HEK293 (cell line): ENCODE data around the gene PDIA4.

Experiments
- CTCF ChIA-PET: fragments of 350-600 bp; formaldehyde crosslinking; extraction: SDS; loops from one replicate; lab custom pipeline; 2021; ENCODE audit warnings: antibody characterized with exemption; lab: Yijun Ruan, JAX
- POLR2A ChIA-PET: fragments of 300-600 bp; formaldehyde crosslinking; extraction: SDS; loops from one replicate; lab custom pipeline; 2020; ENCODE audit warnings: antibody characterized with exemption, inconsistent platforms; lab: Yijun Ruan, JAX
- H3K27ac ChIP-seq: fragments of 200-500 bp; sonication (Bioruptor generic); 2 replicates; pipeline ENCODE4 v1.5.1; 2014; ENCODE audit warnings: low read depth, low read length, control low read depth, inconsistent platforms; ENCODE audit errors: extremely low read depth
- H3K36me3 ChIP-seq, 2 experiments: fragments of 200-500 bp in 1 of 2; sonication (Bioruptor generic) in 1 of 2; 1 replicate in 1 of 2; 2 replicates in 1 of 2; pipeline ENCODE4 v1.5.1; 2014 to 2017; ENCODE audit warnings: inconsistent platforms in 2 of 2, low read length in 2 of 2; ENCODE audit not compliant: control insufficient read depth in 2 of 2, insufficient read depth in 1 of 2
- H3K4me1 ChIP-seq: fragments of 200-500 bp; sonication (Bioruptor generic); 2 replicates; pipeline ENCODE4 v1.5.1; 2014; ENCODE audit warnings: mild to moderate bottlenecking, low read length, inconsistent platforms; ENCODE audit not compliant: control insufficient read depth, insufficient read depth
- H3K4me3 ChIP-seq: 2 replicates; pipeline ENCODE4 v1.5.1; 2011; ENCODE audit warnings: low read depth, mild to moderate bottlenecking, control low read depth, low read length, moderate library complexity
- H3K9me3 ChIP-seq: fragments of 200-500 bp; sonication (Bioruptor generic); 2 replicates; pipeline ENCODE4 v1.5.1; 2014; ENCODE audit warnings: low read depth, low read length, inconsistent platforms; ENCODE audit not compliant: control insufficient read depth, insufficient read depth
- GLI2 ChIP-seq: fragments of 450-650 bp; formaldehyde crosslinking; IDR thresholded peaks from 2 replicates; pipeline ENCODE4; 2017; ENCODE audit warnings: missing biosample characterization, missing genetic modification characterization, low read depth, borderline replicate concordance
- IKZF3 ChIP-seq: fragments of 450-650 bp; IDR thresholded peaks from 2 replicates; pipeline ENCODE4 v1.5.0; 2018; ENCODE audit warnings: missing biosample characterization, mild to moderate bottlenecking, missing genetic modification characterization, moderate library complexity
- KLF8 ChIP-seq: fragments of 450-650 bp; formaldehyde crosslinking; IDR thresholded peaks from 2 replicates; pipeline ENCODE4 v1.5.1; 2016; ENCODE audit warnings: missing biosample characterization, missing genetic modification characterization
- ZBTB48 ChIP-seq: fragments of 450-650 bp; formaldehyde crosslinking; IDR thresholded peaks from 2 replicates; pipeline ENCODE4 v1.5.1; 2016; ENCODE audit warnings: missing biosample characterization, missing genetic modification characterization
- ZBTB7A ChIP-seq: fragments of 450-650 bp; formaldehyde crosslinking; IDR thresholded peaks from 2 replicates; pipeline ENCODE4 v1.5.1; 2016; ENCODE audit warnings: low read depth, missing biosample characterization, missing genetic modification characterization
- ZFP41 ChIP-seq: fragments of 450-650 bp; formaldehyde crosslinking; IDR thresholded peaks from 2 replicates; pipeline ENCODE4 v1.5.1; 2016; ENCODE audit warnings: missing biosample characterization, missing genetic modification characterization, borderline replicate concordance
- ZNF112 ChIP-seq: fragments of 450-650 bp; formaldehyde crosslinking; IDR thresholded peaks from 2 replicates; pipeline ENCODE4 v1.5.0; 2017; ENCODE audit warnings: missing biosample characterization, missing genetic modification characterization
- ZNF146 ChIP-seq: fragments of 450-650 bp; formaldehyde crosslinking; IDR thresholded peaks from 2 replicates; pipeline ENCODE4 v1.5.1; 2016; ENCODE audit warnings: missing biosample characterization, missing genetic modification characterization
- ZNF214 ChIP-seq: fragments of 450-650 bp; formaldehyde crosslinking; IDR thresholded peaks from 2 replicates; pipeline ENCODE4 v1.5.1; 2017; ENCODE audit warnings: missing biosample characterization, mild to moderate bottlenecking, missing genetic modification characterization, borderline replicate concordance
- ZNF223 ChIP-seq: fragments of 450-650 bp; formaldehyde crosslinking; IDR thresholded peaks from 2 replicates; pipeline ENCODE4 v1.5.1; 2016; ENCODE audit warnings: missing biosample characterization, missing genetic modification characterization
- ZNF239 ChIP-seq: fragments of 450-650 bp; formaldehyde crosslinking; IDR thresholded peaks from 2 replicates; pipeline ENCODE4 v1.5.1; 2016; ENCODE audit warnings: missing biosample characterization, missing genetic modification characterization
- ZNF324 ChIP-seq: fragments of 450-650 bp; formaldehyde crosslinking; IDR thresholded peaks from 2 replicates; pipeline ENCODE4 v1.5.1; 2016; ENCODE audit warnings: missing biosample characterization, missing genetic modification characterization
- ZNF433 ChIP-seq: fragments of 450-650 bp; formaldehyde crosslinking; IDR thresholded peaks from 2 replicates; pipeline ENCODE4 v1.5.1; 2016; ENCODE audit warnings: missing biosample characterization, missing genetic modification characterization, low read depth
- ZNF707 ChIP-seq: fragments of 450-650 bp; formaldehyde crosslinking; IDR thresholded peaks from 2 replicates; pipeline ENCODE4 v1.5.1; 2016; ENCODE audit warnings: missing biosample characterization, missing genetic modification characterization
- ZNF776 ChIP-seq: fragments of 450-650 bp; formaldehyde crosslinking; IDR thresholded peaks from 2 replicates; pipeline ENCODE4 v1.5.0; 2017; ENCODE audit warnings: missing biosample characterization, missing genetic modification characterization, borderline replicate concordance
- ZNF785 ChIP-seq: fragments of 450-650 bp; formaldehyde crosslinking; IDR thresholded peaks from 2 replicates; pipeline ENCODE4 v1.5.1; 2016; ENCODE audit warnings: missing biosample characterization, missing genetic modification characterization
- TF ChIP-seq, protein P1 (sequence below): fragments of 450-650 bp; formaldehyde crosslinking; IDR thresholded peaks from 2 replicates; pipeline ENCODE4 v1.5.0; 2017; ENCODE audit warnings: missing biosample characterization, missing genetic modification characterization, borderline replicate concordance
- TF ChIP-seq, protein P2 (sequence below): fragments of 450-650 bp; formaldehyde crosslinking; conservative IDR thresholded peaks from 2 replicates; pipeline ENCODE4 v1.5.1; 2016; ENCODE audit warnings: low read depth, missing biosample characterization, missing genetic modification characterization
- TF ChIP-seq, protein P3 (sequence below): fragments of 450-650 bp; formaldehyde crosslinking; IDR thresholded peaks from 2 replicates; pipeline ENCODE4 v1.5.1; 2016; ENCODE audit warnings: missing biosample characterization, missing genetic modification characterization
- TF ChIP-seq, protein P4 (sequence below): fragments of 450-650 bp; formaldehyde crosslinking; IDR thresholded peaks from 2 replicates; pipeline ENCODE4 v1.5.1; 2017; ENCODE audit warnings: missing biosample characterization, mild to moderate bottlenecking, missing genetic modification characterization, moderate library complexity

The PDIA4 gene

DNA sequence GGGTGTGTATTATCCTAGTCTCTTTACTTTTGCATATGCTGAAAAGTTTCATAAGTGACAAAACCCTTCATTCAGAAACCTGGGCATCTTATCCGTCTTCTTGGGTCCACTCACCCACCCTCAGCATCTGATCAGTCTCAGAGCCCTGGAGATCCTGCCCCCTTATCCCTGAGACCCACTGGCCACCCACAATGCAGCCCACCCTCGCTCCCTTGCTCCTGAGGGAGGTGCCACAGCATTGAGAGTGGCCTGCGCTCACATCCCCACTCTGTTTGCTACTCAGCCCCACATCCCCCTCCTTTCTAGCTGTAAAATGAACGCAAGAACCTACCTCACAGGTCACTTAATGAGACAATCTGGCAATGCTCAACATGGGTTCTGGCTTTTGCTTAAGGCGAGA, 27.3 kb downstream of the PDIA4 start:
- no peak for TF ChIP-seq ZNF707 (tag by site-specific recombination)
- TF ChIP-seq IKZF3 (tag by site-specific recombination), result no peak
- no peak for TF ChIP-seq ZBTB7A (tag by site-specific recombination)
- TF ChIP-seq ZNF146 (tag by site-specific recombination), result no peak
- TF ChIP-seq, protein P1, sequence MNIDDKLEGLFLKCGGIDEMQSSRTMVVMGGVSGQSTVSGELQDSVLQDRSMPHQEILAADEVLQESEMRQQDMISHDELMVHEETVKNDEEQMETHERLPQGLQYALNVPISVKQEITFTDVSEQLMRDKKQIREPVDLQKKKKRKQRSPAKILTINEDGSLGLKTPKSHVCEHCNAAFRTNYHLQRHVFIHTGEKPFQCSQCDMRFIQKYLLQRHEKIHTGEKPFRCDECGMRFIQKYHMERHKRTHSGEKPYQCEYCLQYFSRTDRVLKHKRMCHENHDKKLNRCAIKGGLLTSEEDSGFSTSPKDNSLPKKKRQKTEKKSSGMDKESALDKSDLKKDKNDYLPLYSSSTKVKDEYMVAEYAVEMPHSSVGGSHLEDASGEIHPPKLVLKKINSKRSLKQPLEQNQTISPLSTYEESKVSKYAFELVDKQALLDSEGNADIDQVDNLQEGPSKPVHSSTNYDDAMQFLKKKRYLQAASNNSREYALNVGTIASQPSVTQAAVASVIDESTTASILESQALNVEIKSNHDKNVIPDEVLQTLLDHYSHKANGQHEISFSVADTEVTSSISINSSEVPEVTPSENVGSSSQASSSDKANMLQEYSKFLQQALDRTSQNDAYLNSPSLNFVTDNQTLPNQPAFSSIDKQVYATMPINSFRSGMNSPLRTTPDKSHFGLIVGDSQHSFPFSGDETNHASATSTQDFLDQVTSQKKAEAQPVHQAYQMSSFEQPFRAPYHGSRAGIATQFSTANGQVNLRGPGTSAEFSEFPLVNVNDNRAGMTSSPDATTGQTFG (tag by site-specific recombination), result no peak
- TF ChIP-seq ZNF223 (tag by site-specific recombination), result no peak
- no peak for TF ChIP-seq GLI2 (tag by site-specific recombination)
- no peak for TF ChIP-seq ZNF433 (tag by site-specific recombination)
- no peak for TF ChIP-seq ZNF776
- no peak for TF ChIP-seq ZNF239 (tag by site-specific recombination)
- TF ChIP-seq ZNF785, result no peak
- no peak for TF ChIP-seq ZNF112 (tag by site-specific recombination)
- no peak for TF ChIP-seq ZNF324 (tag by site-specific recombination)
- TF ChIP-seq, protein P2, sequence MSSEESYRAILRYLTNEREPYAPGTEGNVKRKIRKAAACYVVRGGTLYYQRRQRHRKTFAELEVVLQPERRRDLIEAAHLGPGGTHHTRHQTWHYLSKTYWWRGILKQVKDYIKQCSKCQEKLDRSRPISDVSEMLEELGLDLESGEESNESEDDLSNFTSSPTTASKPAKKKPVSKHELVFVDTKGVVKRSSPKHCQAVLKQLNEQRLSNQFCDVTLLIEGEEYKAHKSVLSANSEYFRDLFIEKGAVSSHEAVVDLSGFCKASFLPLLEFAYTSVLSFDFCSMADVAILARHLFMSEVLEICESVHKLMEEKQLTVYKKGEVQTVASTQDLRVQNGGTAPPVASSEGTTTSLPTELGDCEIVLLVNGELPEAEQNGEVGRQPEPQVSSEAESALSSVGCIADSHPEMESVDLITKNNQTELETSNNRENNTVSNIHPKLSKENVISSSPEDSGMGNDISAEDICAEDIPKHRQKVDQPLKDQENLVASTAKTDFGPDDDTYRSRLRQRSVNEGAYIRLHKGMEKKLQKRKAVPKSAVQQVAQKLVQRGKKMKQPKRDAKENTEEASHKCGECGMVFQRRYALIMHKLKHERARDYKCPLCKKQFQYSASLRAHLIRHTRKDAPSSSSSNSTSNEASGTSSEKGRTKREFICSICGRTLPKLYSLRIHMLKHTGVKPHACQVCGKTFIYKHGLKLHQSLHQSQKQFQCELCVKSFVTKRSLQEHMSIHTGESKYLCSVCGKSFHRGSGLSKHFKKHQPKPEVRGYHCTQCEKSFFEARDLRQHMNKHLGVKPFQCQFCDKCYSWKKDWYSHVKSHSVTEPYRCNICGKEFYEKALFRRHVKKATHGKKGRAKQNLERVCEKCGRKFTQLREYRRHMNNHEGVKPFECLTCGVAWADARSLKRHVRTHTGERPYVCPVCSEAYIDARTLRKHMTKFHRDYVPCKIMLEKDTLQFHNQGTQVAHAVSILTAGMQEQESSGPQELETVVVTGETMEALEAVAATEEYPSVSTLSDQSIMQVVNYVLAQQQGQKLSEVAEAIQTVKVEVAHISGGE (tag by site-specific recombination), result no peak
- no peak for TF ChIP-seq ZNF214 (tag by site-specific recombination)
- TF ChIP-seq KLF8 (tag by site-specific recombination), result no peak
- TF ChIP-seq, protein P3, sequence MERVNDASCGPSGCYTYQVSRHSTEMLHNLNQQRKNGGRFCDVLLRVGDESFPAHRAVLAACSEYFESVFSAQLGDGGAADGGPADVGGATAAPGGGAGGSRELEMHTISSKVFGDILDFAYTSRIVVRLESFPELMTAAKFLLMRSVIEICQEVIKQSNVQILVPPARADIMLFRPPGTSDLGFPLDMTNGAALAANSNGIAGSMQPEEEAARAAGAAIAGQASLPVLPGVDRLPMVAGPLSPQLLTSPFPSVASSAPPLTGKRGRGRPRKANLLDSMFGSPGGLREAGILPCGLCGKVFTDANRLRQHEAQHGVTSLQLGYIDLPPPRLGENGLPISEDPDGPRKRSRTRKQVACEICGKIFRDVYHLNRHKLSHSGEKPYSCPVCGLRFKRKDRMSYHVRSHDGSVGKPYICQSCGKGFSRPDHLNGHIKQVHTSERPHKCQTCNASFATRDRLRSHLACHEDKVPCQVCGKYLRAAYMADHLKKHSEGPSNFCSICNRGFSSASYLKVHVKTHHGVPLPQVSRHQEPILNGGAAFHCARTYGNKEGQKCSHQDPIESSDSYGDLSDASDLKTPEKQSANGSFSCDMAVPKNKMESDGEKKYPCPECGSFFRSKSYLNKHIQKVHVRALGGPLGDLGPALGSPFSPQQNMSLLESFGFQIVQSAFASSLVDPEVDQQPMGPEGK (tag by site-specific recombination), result no peak
- no peak for TF ChIP-seq ZFP41 (tag by site-specific recombination)
- no peak for TF ChIP-seq ZBTB48 (tag by site-specific recombination)
- TF ChIP-seq, protein P4, sequence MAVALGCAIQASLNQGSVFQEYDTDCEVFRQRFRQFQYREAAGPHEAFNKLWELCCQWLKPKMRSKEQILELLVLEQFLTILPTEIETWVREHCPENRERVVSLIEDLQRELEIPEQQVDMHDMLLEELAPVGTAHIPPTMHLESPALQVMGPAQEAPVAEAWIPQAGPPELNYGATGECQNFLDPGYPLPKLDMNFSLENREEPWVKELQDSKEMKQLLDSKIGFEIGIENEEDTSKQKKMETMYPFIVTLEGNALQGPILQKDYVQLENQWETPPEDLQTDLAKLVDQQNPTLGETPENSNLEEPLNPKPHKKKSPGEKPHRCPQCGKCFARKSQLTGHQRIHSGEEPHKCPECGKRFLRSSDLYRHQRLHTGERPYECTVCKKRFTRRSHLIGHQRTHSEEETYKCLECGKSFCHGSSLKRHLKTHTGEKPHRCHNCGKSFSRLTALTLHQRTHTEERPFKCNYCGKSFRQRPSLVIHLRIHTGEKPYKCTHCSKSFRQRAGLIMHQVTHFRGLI (tag by site-specific recombination), result no peak
- H3K9me3 ChIP-seq, result no peaks in the 10 kb centered on the region
- ChIA-PET POLR2A (no interaction called here), CTCF (interaction anchor here (0.5 kb wide), 1 partner anchor 8 kb away, joined by 3 read pairs; no protein-coding TSS in a partner anchor)
- peaks cover 0 to 56% of the 10 kb centered on the region in 2 experiments; a peak in 1 of 3 replicates for H3K36me3 ChIP-seq
- H3K4me1 ChIP-seq, result no peaks in the 10 kb centered on the region
- H3K27ac ChIP-seq, result no peak overlapping the region
- no peak overlapping the region for H3K4me3 ChIP-seq
